GM18507 (cell line): Measurements from ENCODE around the gene MEAF6.

ENCODE experiments used
- DNase-seq: peaks from one replicate; pipeline ENCODE4 v3.0.0; 2011; ENCODE audit warnings: low read depth; ENCODE audit not compliant: insufficient read length; ENCODE audit errors: extremely low spot score
- FAIRE-seq: peaks from 2 replicates; lab custom pipeline; 2011; peaks lifted over from hg19 to GRCh38; lab: Jason Lieb, UNC

The MEAF6 gene

DNA sequence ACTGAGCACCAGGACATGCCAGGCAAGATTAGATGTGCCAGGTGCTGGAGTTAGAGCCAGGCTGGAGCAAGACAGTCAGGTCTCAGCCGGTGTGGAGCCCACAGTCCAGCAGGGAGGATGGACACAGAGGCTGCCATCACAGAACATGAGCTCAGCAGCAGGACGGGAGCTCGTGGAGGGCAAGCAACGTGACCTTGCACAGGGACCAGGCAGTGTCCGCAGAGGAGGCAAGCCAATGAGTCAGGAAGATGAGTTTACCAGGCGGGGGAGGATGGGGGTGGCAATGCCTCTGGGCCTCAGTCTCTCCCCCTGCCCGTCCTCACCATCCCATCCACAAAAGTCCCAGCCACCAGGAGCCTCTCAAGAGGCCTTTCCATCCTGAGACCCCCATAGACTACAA is 60.9 kb downstream of the MEAF6 start:
- FAIRE-seq = no peak
- DNase-seq = no peak

DNA sequence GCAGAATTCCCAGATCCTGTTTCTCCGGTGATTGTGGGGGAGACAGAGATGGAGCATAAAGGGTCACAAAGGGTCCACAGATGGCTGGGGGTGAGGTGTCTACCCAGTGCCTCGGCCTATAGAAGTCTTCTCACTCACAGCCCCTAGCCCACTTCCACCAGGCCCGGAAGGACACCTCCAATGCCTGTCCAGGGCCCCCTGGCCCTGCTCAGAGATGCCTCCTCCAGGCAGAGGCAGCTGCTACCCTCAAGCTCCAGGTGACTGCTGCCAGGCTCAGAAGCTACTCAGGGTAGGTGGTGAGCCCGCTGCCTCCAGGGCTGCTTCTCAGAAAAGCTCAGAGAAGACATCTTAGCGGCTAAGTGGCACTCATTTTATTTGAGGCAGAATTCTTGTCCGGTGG is 62.1 kb downstream of the MEAF6 start:
- FAIRE-seq (no peak), DNase-seq (no peak)

DNA sequence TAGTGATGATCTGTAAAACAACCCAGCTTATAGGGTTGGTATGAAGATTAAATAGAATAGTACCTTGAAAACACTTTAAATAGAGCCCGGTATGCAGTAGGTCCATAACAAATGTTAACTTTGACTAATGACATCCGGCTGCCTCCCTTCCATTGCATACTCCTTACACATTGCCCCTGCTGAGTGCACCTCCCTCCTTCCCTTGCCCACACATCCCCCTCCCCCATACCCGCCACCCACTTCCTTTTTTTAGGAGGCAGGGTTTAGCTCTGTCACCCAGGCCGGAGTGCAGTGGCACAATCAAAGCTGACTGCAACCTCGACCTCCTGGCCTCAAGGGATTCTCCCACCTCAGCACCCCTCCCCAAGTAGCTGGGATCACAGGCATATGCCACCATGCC is 64.6 kb downstream of the MEAF6 start:
- no peak for DNase-seq
- no peak for FAIRE-seq

DNA sequence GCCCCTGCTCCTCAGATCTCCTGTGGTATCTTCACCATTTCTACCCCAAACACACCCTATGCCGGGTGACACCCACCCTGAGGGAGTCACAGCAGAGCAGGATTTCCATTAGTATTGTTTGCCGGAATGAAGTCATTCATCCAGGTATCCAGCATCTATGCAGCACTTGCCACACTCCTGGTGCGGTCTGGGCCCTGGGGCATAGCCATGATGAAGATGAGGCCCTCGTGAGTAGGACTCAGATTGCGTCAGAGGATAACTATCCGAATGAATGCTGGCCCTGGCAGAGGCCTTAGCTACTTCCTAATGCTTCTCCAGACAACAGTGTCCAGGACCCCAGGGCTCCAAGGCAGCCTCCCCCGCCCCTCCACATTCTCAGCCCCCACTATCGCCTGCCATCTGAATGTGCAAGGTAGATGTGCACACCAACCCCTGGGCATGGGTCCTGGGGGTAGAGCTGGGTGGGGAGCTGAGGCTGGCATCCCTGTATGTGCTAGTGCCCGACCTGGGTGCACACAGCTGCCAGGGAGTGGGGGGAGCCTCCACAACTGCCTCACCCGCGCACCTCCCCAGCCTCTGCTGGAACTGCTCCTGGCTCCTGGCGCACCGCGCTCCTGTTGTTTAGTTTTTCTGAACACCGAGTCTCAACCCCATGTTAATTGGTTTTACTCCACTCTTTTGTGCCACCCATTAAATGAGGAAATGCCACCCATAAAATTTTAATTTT is 65.7 kb downstream of the MEAF6 start:
- DNase-seq (no peak), FAIRE-seq (no peak)

DNA sequence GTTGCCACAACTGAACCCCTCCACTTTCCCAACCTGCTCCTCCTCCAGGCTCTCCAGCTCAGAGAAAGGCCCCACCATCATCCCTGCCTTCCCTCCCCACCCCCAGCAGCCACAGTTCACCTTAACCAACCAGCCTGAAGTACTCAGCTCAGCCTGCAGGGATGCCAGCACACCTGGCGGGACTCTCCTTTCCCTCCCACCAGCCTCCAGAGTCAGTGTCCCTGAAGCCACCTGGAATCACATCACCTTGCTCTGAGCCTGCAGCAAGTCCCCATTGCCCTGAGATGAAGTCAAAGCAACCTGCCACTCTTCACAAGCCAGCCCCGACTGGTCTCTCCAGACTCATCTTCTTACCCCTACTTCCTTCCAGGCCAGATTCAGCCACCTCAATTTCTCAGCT is 66.4 kb downstream of the MEAF6 start:
- FAIRE-seq (no peak), DNase-seq (no peak)

DNA sequence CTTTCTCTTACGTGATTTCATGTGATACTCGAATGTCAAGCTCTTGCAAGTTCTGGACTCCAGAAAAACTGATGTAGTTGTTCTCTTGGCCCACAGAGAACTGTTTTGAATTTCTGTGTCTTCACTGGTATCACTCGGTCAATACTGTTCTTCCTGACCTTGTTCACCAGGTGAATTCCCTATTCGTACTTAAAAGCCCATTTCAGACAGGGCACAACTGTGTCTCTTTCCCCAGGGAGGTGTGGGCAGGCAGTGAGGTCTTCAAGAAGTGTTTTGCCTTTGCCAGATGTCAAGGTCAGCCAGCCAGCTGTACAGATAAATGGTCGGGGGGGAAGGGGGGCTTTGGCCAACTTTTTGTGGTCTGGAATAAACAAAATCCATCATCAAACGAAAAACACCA is 67.7 kb downstream of the MEAF6 start:
- no peak for FAIRE-seq

DNA sequence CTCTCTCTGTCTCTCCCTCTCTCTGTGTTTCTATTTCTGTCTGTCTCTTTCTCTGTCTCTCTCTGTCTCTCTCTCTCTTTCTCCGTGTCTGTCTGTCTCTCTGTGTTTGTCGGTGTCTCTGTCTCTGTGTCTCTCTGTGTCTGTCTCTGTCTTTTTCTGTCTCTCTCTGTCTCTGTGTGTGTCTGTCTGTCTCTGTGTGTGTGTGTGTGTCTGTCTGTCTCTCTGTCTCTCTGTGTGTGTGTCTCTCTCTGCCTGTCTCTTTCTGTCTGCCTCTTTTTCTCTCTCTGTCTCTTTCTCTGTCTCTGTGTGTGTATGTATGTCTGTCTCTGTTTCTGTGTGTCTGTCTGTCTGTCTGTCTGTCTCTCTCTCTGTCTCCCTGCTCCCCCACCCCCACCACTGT is 71.9 kb downstream of the MEAF6 start:
- FAIRE-seq = peak; percentile 59

More for the DNA sequence above, 67.7 kb downstream of the MEAF6 start:
- DNase-seq = no peak

More for the DNA sequence above, 71.9 kb downstream of the MEAF6 start:
- DNase-seq = no peak
